Activated CD8-positive, alpha-beta memory T cell treated with anti-CD3 and anti-CD28 coated beads for 4 hours (primary cell): ENCODE results near the gene NUDT11.
A peak's percentile ranks its signal among the peaks of the same experiment; 100 is the strongest.
"Not testable (repeated sequence)": the region's sequence is repeated elsewhere in the genome, so short reads cannot be mapped to it uniquely, and the experiment has no call there.

Experiments used
- DNase-seq, 2 donors: peaks; one replicate each; pipeline ENCODE4 v3.0.0-alpha.2; 2020; ENCODE audit warnings: low read depth in 2 of 2

NUDT11 gene

DNA sequence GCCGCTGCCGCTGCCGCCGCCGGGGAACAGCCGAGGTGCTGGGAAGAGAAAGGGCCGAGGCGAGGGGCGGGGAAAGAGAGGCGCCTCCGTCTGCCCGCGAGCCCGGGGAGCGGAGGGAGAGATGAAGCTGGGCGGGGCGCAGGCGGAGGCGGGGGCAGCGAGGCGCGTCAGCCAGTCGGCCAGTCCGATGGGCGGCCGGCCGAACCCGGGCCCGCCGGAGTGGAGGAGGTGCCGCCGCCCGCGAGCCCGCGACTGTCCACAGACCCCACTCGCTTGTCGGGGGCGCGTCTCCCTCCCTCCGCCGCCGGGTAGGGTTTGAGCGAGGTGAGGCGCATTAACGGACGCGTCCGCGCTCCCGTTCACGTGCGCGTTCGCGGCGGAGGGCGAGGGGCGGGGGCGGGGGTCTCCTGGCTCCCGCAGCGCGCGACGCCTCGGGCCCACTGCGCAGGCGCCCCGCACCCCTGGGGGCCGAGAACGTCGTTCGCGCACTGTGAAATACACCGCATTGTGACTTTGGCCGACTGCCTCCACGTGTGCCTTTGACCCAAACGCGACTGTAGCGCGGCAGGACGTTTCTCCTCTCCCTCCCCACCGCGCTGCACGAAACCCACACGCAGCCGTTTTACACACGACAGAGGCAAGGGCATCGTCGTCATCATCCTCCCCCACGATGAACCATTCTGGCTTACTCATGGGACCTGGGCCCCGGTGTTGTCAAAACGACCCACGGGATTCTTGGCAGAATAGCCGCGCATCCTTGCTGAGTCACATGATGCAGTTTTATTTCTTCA is at the start of gene NUDT11:
TSS of gene NUDT11 (minus strand) at position 92 of the 791 bp plus-strand sequence. CDS start 148 bp downstream, outside the sequence.
- peak in 1 of 2 donors; percentile 7 for DNase-seq

DNA sequence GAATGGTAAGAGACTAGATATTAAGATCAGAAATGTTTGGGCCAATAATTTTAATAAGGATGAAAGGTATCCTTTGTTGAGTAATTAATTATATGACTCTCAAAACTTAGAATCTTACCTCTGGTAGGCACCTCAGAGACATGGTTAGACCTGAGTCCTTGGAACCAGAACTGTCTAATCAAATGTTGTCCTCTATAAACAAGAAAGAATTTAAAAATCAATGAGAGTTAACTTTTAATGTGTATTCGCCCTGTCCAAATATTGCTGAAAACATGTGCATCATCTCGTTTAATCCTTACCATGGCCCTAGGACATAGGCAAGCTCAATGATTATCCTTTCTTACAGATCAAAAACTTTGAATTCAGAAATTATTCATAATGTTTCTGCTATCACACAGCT is 24.0 kb upstream of the NUDT11 start:
- DNase-seq: no peak

DNA sequence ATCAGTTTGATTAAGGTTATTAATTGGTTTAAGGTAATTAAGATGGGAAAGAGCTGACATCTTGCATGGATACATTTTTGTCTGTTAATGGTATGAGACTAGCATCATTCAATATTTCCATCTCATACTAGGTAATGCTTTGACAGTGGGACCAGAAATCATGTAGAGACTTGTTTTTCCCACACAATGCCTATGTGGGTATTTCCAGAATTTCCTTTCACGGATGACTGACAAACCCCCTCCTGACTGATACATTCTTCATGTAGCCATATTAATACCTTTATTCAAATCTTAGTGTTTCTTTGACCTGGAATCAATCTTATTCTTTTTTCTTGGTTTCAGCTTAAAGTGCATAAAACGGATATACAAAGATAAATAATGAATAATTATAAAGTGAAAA is 22.7 kb upstream of the NUDT11 start:
- DNase-seq: not testable (repeated sequence)

DNA sequence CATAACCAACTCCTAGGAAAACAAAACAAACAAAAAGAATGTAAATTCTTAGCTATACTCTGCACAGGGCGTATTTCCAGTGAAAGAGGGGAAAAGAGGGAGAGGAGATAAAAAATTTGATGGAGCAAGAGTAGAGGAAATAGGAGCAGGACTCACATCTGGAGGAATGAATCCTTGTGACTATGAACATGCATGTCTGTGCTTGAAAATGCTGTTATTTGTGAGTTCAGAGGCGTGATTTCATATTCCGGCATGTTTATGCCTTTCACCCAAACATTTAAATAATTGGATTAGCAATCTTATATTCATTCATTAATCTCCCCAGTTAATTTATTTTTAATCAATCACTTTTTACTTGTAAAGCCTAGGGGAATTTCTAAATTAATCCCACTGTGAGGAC is 11.2 kb upstream of the NUDT11 start:
- DNase-seq: no peak

DNA sequence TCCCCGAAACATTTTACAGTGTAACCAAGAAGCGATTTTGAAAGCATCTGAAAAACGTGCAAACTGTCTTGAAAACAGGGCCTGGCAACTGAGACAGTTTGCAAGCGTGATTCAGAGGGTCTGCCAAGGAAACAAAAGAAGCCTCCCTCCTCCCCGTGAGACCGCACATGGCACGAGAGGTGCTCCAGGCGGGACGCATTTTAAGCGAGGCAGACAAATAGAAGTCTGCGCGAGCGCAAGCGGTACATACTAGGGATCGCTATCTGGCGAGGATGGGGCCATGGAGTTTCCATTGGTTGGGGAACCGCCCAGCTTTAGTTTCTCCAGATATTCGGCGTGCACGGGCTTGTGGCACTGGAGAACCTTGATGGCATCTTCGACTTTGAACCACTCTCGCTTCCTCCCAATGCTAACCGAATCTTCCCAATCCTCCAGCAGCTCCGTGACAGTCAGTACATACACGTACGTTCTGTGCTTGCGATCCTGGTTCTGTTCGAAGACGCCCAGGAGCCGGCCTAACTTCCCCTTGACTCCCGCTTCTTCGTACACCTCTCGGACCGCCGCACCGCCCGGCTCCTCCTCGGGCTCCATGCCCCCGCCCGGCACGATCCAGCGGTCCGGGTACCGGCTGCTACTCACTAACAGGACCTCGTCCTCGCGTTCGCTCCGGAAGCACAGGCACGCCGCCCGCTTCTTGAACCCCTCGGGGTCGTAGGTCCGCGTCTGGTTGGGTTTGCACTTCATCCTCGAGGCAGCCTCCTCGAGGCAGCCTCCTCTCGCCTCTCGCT is 497 bp downstream of the NUDT11 start:
- not testable (repeated sequence) for DNase-seq

DNA sequence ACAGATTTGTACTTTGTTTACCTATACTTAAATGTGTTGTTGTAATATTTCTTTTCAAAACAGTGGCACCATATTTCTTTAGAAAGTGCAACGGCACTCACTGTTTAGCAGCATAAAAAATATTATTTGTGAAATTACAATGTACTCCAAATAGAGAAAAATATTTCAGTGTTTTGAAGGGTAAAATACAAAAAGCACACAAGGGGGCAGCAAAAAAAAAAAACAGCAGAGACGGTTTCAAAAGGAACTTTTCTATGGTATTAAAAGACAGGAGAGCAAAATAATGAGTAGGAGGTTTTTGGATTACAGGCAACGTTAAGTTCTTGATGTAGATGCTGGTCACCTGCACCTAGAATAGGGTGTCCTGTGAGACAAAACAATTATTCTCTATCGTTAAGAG is 2.0 kb downstream of the NUDT11 start:
- DNase-seq: no peak

DNA sequence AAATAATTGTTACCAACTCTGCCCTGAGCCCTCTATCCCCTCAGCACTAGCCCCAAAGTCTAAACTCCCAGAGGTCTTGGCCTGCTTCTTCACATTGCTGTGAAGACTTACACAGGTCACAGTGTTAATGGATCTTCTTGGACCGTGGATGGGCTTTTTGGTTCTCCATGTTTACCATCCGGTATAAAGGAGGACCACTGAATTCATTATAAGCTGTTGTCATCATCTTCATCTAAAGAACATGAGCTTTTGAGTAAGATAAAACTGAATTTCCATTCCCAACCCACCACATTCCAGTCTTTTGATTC is 8.5 kb downstream of the NUDT11 start:
- DNase-seq: no peak

DNA sequence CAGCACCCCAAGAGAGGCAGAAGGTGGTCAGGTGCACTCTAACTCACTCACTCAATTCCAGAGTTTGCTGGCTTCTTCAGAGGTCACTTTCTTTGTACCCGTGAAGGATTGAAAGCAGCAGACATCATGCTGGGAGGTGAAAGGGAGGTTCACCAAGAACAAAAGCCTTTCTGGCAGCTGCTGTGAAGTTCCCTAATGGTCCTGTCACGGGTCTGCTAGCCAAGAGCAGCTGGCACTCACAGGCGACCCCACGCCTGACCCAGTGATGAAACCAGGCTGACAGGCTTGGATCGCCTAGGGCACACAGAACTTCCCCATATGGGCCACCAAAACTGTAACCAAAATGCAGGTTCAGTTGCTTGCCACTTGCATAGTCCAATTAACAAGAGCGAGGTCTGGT is 11.8 kb downstream of the NUDT11 start:
- no peak for DNase-seq

DNA sequence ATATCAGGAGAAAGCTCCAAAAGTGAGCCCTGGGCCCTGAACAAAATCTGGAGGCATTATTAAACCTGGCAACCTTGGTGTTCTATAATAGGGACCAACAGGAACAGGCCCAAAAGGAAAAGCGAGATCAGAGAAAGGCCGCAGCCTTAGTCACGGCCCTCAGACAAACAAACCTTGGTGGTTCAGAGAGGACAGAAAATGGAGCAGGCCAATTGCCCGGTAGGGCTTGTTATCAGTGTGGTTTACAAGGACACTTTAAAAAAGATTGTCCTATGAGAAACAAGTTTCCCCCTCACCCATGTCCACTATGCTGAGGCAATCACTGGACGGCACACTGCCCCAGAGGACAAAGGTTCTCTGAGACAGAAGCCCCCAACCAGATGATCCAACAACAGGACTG is 14.0 kb downstream of the NUDT11 start:
- not testable (repeated sequence) for DNase-seq

DNA sequence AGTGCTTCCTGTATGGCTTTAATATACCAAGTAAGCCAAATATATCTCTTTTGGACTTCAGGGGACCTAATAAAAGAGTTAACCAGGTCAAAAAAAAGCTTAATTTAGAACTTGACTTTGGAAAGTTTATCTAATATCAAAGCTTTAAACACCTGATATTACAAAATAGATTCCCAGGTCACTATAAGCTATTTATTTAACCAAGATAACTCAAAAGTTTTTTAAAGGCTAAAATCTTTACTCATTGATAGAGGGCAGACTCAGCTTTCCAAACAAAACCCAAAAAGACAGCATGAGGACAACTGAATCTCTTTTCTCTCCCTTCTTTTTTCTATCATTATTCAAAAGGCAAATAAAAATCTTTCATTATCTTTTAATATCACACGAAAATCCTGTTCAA is 19.5 kb downstream of the NUDT11 start:
- DNase-seq: no peak

DNA sequence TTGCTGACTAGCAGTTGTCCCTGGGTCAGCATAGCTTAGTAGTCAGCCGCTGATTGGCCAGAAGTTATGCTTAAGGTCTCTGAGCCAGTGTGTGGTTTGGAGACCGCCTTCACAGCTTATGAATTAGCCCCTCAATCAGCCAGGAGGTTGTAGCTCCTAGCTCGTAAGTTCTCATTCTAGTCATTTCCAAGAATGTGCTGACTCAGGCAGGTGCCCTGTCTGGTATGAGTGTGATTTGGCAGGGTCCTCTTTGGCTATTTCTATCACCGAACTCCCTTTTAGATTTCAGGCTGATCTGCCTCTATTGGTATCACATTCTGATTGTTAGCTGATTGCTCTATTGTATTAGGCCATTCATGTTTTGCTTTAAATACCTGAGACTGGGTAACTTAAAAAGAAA is 33.1 kb downstream of the NUDT11 start:
- no peak for DNase-seq

DNA sequence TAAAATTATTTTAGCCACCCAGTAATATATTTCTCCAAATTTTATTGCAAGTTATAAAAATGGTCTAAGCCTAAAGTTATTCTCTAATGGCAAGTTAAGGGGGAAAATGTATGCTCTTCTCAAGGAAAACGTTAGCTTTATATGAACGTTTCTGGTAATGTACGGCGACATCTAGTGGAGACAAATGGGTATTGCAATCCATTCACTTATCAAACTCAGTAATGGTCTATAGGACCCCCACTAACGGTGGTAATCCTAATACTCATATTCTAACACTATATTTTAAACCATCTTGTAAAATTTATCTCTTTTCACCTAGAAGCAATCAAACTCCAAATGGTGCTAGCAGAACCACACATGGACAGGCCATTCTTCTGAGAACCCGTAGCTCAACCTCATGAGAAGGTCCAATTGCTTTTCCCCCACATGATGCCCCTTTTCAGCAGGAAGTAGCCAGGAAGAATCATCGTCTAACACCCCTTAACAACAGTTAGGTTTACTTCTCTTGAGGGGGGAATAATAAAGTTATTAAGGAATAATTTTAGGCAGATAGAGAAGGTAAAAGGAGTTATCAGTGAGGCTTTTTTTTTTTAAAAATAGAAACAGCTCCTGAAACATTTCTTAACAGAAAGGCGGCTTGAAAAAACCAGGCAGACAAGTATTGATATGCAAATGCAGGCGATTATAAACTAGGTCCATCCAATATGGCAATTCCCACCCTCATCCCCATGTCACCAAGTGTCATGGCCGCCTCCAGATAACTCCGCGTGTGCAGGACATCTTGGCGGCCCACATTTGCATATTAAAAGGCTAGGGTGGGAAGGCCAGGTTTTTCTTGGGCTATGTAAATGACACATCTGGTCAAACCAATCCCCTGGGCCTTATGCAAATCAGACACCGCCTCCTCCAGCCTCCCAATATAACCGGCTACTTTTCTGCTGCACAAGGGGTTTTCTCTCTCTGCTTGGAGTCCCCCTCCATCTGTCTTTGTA is 35.0 kb downstream of the NUDT11 start:
- no peak for DNase-seq

DNA sequence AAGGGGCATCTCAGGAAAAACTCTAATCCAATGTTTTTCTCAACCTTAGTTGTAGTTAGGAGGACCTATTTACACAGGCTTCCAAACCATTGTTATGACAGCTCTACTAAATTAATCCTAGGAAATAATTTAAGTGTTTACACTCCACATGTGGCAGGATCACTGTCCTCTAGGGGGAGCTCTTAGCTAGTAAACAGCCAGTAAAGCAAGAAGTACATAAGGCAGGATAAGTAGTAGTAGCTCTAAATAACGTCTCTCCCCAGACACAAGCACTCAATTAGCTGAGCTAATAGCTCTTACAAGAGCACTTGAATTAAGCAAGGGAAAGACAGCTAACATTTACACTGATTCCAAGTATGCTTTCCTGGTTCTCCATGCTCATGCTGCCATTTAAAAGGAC is 37.3 kb downstream of the NUDT11 start:
- DNase-seq: no peak

DNA sequence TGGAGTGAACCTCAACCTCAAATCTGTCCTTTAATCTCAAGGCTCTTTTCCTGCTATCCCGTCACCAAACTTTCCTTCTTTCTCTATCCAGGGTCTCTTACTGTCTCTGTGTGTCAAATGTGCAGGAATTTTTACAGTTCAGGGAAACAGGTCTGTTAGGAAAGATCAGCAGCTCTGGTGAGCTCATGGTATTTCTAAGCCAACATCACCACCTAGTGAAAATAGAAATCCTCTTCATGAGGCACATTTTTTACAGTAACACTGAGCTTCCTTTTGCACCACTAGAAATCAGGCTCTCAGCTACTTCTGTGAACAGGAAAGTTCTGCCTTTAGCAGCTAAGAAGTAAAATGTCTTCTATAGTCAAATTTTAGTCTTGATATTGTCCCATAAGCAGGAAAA is 39.6 kb downstream of the NUDT11 start:
- DNase-seq: no peak

DNA sequence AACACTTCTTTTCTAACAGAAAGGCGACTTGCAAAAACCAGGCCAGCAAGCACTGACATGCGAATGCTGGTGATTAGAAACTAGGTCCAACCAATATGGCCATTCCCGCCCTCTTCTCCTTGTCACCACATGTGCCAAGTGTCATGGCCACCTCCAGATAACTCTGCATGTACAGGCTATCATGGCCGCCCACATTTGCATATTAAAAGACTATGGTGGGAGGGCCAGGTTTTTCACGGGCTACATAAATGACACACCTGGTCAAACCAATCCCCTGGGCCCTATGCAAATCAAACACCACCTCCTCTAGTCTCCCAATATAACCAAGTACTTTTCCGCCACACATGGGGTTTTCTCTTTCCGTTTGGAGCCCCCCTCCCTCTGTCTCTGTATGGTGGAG is 40.1 kb downstream of the NUDT11 start:
- no peak for DNase-seq

DNA sequence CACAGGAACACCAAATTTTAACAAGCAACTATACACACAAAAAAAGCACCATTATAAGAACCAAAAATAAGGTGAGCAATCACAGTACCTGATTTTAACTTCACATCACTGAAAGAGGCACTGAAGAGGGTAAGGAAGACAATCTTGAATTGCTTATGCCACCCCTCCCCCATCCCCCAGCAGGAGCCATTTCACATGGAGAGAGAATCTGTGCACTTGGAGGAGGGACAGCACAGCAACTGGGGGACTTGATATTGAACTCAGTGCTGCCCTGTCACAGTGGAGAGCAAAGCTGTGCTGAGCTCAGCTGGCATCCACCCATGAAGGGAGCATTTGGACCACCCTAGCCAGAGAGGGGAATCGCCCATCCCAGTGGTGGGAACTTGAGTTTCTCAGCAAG is 56.0 kb downstream of the NUDT11 start:
- no peak for DNase-seq
